ENCODE results near the gene RDH16.
A peak's percentile ranks its signal among the peaks of the same experiment; 100 is the strongest.
"Not testable (repeated sequence)": the region's sequence is repeated elsewhere in the genome, so short reads cannot be mapped to it uniquely, and the experiment has no call there.

The RDH16 gene

GRCh38 chr12:56988207-56988739 lies 30.9 kb upstream of the RDH16 start:
- no peak for DNase-seq

- DNase-seq = peak; percentile 57
Measured at GRCh38 chr12:56987551-56988053, 30.2 kb upstream of the RDH16 start.

GRCh38 chr12:56987011-56987410 lies 29.6 kb upstream of the RDH16 start:
- no peak for DNase-seq

DNA sequence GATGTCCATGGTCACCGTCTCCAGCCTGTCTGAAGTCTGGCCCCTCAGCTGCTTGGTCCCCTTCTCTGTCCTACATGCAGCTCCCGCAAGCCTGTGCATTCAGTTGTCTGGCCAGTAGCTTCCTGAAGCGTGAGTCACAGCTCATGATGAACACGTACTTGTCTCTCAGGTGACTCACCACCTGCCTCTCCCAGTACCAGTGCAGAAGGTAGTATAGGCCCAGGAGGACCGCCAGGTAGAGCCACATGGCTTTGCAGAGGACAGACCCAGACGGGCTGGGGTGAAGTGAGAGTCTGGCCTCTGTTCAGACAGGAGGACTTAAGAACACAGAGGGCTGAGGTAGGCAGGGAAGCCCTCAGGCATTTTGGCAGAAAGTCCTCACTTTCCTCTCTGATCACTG lies 28.3 kb upstream of the RDH16 start:
- not testable (repeated sequence) for DNase-seq

DNA sequence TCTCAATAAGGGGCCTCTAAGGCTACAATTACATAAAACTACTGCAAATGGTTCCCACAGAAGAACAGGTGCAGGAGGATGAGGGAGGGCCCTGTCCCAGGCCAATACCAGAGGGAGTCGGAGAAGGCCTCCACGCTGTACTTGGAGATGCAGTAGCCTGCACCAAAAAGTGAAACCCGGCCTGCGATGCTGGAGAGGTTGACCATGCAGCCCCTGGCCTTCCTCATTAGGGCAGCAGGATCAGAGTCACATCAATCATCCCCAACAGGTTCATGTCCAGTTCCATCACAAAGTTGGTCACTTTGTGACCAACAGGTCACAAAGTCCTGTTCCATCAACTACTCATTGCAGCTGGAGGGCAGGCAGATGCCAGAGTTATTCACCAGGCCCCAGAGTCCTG lies 26.0 kb upstream of the RDH16 start:
- DNase-seq = no peak

DNA sequence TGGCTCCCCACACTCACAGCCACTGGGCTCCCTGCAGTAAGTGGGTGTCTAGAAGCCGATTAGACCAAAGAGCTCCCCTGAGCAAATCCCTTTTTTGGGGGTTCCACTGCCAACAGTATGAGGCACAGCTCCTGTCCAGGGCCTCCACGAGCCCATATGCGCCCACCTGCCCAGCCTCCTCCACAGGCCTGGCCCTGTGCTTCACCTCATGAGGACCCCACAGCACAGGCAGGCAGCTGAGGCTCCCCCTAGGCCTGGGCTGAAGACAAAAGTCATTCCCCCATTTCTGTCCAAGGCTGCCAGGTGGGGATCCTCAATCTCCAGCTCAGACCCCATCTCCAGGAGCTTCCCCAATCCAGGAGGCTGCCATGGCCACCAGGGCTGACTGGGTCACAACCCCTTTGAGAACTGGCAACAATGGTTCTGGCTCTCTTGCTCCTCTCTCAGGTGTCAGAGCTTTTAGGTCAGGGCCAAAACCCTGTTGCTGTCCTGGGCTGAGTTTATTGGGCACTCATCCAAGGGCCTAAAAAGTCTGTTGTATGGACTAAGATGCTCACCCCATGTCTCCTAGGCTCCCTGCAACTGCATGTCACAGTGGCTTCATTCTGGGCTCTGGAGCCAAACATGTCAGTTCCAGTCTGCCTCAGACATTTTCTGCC lies 25.3 kb upstream of the RDH16 start:
- not testable (repeated sequence) for DNase-seq

GRCh38 chr12:56980941-56981530 lies 23.6 kb upstream of the RDH16 start:
- no peak for DNase-seq

- no peak for DNase-seq
Measured at GRCh38 chr12:56980268-56980667, 22.9 kb upstream of the RDH16 start.

GRCh38 chr12:56979628-56980027 lies 22.2 kb upstream of the RDH16 start:
- DNase-seq = no peak

- DNase-seq = no peak
Measured at GRCh38 chr12:56978397-56979138, 21.2 kb upstream of the RDH16 start.

GRCh38 chr12:56977361-56977760 lies 20.0 kb upstream of the RDH16 start:
- DNase-seq = not testable (repeated sequence)

- not testable (repeated sequence) for DNase-seq
Measured at GRCh38 chr12:56974224-56974623, 16.8 kb upstream of the RDH16 start.

DNA sequence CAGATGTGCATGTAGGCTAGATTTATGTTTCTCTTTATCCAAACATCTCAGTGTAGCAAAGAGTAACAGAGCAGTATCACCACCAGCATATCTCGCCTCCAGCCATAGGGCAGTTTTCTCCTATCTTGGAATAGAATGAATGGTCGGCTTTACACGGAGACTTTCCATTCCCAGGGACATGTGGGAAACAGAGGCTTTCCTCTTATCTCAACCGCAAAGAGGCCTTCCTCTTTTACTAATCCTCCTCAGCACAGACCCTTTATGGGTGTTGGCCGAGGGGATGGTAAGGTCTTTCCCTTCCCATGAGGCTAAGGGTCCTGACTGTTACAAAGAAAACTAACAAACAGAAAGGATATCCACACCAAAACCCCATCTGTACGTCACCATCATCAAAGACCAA lies 11.5 kb upstream of the RDH16 start:
- not testable (repeated sequence) for DNase-seq

DNA sequence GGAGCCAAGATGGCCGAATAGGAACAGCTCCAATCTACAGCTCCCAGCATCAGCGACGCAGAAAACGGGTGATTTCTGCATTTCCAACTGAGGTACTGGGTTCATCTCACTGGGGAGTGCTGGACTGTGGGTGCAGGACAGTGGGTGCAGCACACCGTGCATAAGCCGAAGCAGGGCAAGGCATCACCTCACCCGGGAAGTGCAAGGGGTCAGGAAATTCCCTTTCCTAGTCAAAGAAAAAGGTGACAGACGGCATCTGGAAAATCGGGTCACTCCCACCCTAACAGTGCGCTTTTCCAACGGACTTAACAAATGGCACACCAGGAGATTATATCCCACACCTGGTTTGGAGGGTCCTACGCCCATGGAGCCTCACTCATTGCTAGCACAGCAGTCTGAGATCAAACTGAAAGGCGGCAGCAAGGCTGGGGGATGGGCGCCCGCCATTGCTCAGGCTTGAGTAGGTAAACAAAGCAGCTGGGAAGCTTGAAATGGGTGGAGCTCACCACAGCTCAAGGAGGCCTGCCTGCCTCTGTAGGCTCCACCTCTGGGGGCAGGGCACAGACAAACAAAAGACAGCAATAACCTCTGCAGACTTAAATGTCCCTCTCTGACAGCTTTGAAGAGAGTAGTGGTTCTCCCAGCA lies 8.7 kb upstream of the RDH16 start:
- DNase-seq = not testable (repeated sequence)

DNA sequence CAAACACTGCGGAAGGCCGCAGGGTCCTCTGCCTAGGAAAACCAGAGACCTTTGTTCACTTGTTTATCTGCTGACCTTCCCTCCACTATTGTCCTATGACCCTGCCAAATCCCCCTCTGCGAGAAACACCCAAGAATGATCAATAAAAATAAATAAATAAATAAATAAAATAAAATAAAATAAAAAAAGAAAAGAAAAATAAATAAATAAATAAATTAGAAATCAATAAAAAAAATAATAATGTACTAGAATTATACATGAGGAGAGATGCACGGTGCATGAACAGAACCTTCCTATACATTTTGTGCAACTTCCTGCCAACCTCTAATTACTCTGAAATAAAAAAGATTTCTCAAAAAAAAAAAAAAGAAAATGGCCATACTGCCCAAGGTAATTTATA lies 7.7 kb upstream of the RDH16 start:
- not testable (repeated sequence) for DNase-seq

DNA sequence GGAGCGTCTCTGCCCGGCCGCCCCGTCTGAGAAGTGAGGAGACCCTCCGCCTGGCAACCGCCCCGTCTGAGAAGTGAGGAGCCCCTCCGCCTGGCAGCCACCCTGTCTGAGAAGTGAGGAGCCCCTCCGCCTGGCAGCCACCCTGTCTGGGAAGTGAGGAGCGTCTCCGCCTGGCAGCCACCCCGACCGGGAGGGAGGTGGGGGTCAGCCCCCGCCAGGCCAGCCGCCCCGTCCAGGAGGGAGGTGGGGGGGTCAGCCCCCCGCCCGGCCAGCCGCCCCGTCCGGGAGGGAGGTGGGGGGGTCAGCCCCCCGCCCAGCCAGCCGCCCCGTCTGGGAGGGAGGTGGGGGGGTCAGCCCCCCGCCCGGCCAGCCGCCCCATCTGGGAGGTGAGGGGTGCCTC lies 6.1 kb upstream of the RDH16 start:
- DNase-seq = not testable (repeated sequence)

GRCh38 chr12:56962247-56962646 lies 4.8 kb upstream of the RDH16 start:
- DNase-seq = not testable (repeated sequence)

DNA sequence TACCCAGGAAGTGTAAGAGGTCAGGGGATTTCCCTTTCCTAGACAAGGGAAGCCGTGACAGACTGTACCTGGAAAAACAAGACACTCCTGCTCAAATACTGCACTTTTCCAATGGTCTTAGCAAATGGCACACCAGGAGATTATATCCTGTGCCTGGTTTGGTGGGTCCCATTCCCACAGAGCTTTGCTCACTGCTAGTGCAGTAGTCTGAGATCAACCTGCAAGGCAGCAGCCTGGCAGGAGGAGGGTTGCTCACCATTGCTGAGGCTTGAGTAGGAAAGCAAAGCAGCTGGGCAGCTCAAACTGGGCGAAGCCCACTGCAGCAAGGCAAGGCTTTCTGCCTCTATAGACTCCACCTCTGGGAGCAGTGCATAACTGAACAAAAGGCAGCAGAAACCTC lies 1.0 kb upstream of the RDH16 start:
- no peak for DNase-seq

GRCh38 chr12:56955631-56956256 lies 1.7 kb downstream of the RDH16 start:
- DNase-seq = no peak

DNA sequence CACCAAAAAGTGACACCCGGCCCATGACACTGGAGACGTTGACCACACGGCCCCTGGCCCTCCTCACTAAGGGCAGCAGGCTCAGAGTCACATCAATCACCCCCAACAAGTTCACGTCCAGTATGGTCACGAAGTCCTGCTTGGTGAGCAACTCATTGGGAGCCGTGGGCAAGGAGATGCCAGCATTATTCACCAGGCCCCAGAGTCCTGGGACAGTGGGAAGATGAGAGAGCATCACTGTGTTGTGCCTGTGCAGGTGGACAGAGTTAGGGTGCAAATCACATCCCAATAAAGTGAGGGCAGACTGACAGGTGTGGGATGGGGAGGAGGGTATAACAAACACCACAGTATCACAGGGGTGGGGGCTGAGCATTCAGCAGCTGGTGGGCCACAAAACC lies 2.5 kb downstream of the RDH16 start:
- no peak for DNase-seq

GRCh38 chr12:56954057-56954957 lies 3.1 kb downstream of the RDH16 start:
- no peak for DNase-seq

DNA sequence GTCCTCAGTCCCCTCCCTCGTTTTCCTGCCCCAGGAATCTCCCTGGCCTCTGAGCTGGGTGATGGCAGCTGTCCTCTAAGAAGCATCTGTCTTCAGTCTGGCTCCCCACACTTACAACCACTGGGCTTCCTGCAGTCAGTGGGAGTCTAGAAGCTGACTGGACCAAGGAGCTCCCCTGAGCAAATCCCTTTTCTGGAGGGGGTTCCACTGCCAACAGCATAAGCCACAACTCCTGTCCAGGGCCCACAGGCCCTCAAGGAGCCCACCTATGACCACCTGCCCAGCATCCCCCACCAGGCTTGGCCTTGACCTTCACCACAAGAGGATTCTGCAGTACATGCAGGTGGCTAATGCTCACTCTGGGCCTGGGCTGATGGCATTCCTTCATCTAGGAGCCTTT lies 4.1 kb downstream of the RDH16 start:
- no peak for DNase-seq
